ENCODE measurements around the gene PCDHA9. TPM values are rescaled to one million over a fixed set of nuclear protein-coding genes. Genes with fewer than 3 reads are reported as not detected.
"Not testable (repeated sequence)": the region's sequence is repeated elsewhere in the genome, so short reads cannot be mapped to it uniquely, and the experiment has no call there.

The PCDHA9 gene
- total RNA-seq: not detected in 2 replicates

- CTCF ChIA-PET; intact Hi-C loops (cut with micrococcal nuclease); H3K27ac Mint-ChIP-seq; DNase-seq; H3K4me1 Mint-ChIP-seq; POLR2A ChIA-PET; ATAC-seq (ENCODE audit: low read depth); H3K4me3 Mint-ChIP-seq; H3K27me3 Mint-ChIP-seq; H3K36me3 Mint-ChIP-seq (ENCODE audit: low read depth); H3K9me3 Mint-ChIP-seq: not testable (repeated sequence)
Measured at GRCh38 chr5:140848139-140849102, at the start of gene PCDHA9. Gene PCDHA9, plus strand, starts transcription at chr5:140848382. Its CDS starts 114 bp downstream, at chr5:140848496.

GRCh38 chr5:140800816-140801493 is 47.2 kb upstream of the PCDHA9 start, which contains the start of gene PCDHA3:
Gene PCDHA3, plus strand, starts transcription at chr5:140801057.
- Mint-ChIP-seq H3K27me3 (peaks cover 5% of the 10 kb centered on the region), H3K9me3 (peaks cover 18% of the 10 kb centered on the region), H3K4me3 (no peak within 1 kb of the TSS), H3K27ac (no peak within 1 kb of the TSS), H3K36me3 (ENCODE audit: low read depth) (no peaks in the 10 kb centered on the region), H3K4me1 (no peaks in the 10 kb centered on the region)
- intact Hi-C loops (cut with micrococcal nuclease): no loop called here
- CTCF ChIA-PET: no interaction called here
- TF ChIP-seq CTCF (IDR thresholded peaks at IDR 0.05): no peak
- POLR2A ChIA-PET: no interaction called here
- DNase-seq (no peak), ATAC-seq (ENCODE audit: low read depth) (no peak)

GRCh38 chr5:140801494-140801841 is 46.7 kb upstream of the PCDHA9 start:
- H3K4me3 Mint-ChIP-seq: no peak overlapping the region
- no peak for TF ChIP-seq CTCF (IDR thresholded peaks at IDR 0.05)
- H3K4me1 Mint-ChIP-seq: no peaks in the 10 kb centered on the region
- POLR2A ChIA-PET: no interaction called here
- no peaks in the 10 kb centered on the region for H3K36me3 Mint-ChIP-seq (ENCODE audit: low read depth)
- peaks cover 20% of the 10 kb centered on the region for H3K9me3 Mint-ChIP-seq
- no peak overlapping the region for H3K27ac Mint-ChIP-seq
- intact Hi-C loops (cut with micrococcal nuclease): no loop called here
- ATAC-seq (ENCODE audit: low read depth) (no peak), DNase-seq (no peak)
- peaks cover 5% of the 10 kb centered on the region for H3K27me3 Mint-ChIP-seq
- CTCF ChIA-PET: no interaction called here

DNA sequence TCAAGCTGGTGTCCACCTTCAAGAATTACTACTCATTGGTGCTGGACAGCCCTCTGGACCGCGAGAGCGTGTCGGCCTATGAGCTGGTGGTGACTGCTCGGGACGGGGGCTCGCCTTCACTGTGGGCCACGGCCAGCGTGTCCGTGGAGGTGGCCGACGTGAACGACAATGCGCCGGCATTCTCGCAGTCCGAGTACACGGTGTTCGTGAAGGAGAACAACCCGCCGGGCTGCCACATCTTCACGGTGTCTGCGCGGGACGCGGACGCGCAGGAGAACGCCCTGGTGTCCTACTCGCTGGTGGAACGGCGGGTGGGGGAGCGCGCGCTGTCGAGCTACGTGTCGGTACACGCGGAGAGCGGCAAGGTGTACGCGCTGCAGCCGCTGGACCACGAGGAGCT is 45.8 kb upstream of the PCDHA9 start:
- peaks cover 23% of the 10 kb centered on the region for H3K9me3 Mint-ChIP-seq
- H3K4me1 Mint-ChIP-seq; H3K27me3 Mint-ChIP-seq; DNase-seq; H3K36me3 Mint-ChIP-seq (ENCODE audit: low read depth); intact Hi-C loops (cut with micrococcal nuclease); ATAC-seq (ENCODE audit: low read depth); CTCF ChIA-PET; POLR2A ChIA-PET; H3K4me3 Mint-ChIP-seq; H3K27ac Mint-ChIP-seq: not testable (repeated sequence)

GRCh38 chr5:140802781-140803271 is 45.4 kb upstream of the PCDHA9 start:
- no peak for TF ChIP-seq CTCF (IDR thresholded peaks at IDR 0.05)
- Mint-ChIP-seq H3K4me1 (no peaks in the 10 kb centered on the region), H3K36me3 (ENCODE audit: low read depth) (no peaks in the 10 kb centered on the region), H3K9me3 (peaks cover 23% of the 10 kb centered on the region), H3K27me3 (peaks cover 8% of the 10 kb centered on the region), H3K4me3 (no peak overlapping the region), H3K27ac (no peak overlapping the region)
- ChIA-PET POLR2A (no interaction called here), CTCF (no interaction called here)
- intact Hi-C loops (cut with micrococcal nuclease): no loop called here
- DNase-seq (no peak), ATAC-seq (ENCODE audit: low read depth) (no peak)
